Limb (tissue), 2 donors: ENCODE results near the gene CITED4.
A peak's percentile ranks its signal among the peaks of the same experiment; 100 is the strongest.
"Not testable (repeated sequence)": the region's sequence is repeated elsewhere in the genome, so short reads cannot be mapped to it uniquely, and the experiment has no call there.

ENCODE experiments used
- DNase-seq, 2 donors: peaks; one replicate each; pipeline ENCODE4 v3.0.0-alpha.2; 2016; ENCODE audit errors: extremely low spot score in 2 of 2

The CITED4 gene

GRCh38 chr1:40862008-40862863 lies at the start of gene CITED4:
TSS of gene CITED4 (minus strand) at chr1:40862363. CDS start at chr1:40862127, 236 bp downstream.
- peak; percentile 92 to 94 for DNase-seq

GRCh38 chr1:40911105-40911504 lies 48.9 kb upstream of the CITED4 start:
- DNase-seq = no peak

GRCh38 chr1:40909281-40909680 lies 47.1 kb upstream of the CITED4 start:
- DNase-seq = no peak

GRCh38 chr1:40908350-40908749 lies 46.2 kb upstream of the CITED4 start:
- DNase-seq = no peak

GRCh38 chr1:40907899-40908298 lies 45.7 kb upstream of the CITED4 start:
- DNase-seq = no peak

- DNase-seq = no peak
These were observed 44.7 kb upstream of the CITED4 start for GRCh38 chr1:40906781-40907400.

- DNase-seq = no peak
These were observed 42.9 kb upstream of the CITED4 start for GRCh38 chr1:40905061-40905460.

GRCh38 chr1:40903106-40903505 lies 40.9 kb upstream of the CITED4 start:
- DNase-seq = no peak

- DNase-seq = no peak
These were observed 40.0 kb upstream of the CITED4 start for GRCh38 chr1:40901886-40902852.

GRCh38 chr1:40899230-40899870 lies 37.2 kb upstream of the CITED4 start:
- no peak for DNase-seq

GRCh38 chr1:40898431-40898901 lies 36.3 kb upstream of the CITED4 start:
- DNase-seq = no peak

GRCh38 chr1:40897513-40897912 lies 35.4 kb upstream of the CITED4 start:
- DNase-seq = no peak

GRCh38 chr1:40896482-40896881 lies 34.3 kb upstream of the CITED4 start:
- DNase-seq = no peak

- DNase-seq = no peak
These were observed 33.4 kb upstream of the CITED4 start for GRCh38 chr1:40895601-40896000.

GRCh38 chr1:40894858-40895257 lies 32.7 kb upstream of the CITED4 start:
- not testable (repeated sequence) for DNase-seq

- DNase-seq = no peak
These were observed 32.3 kb upstream of the CITED4 start for GRCh38 chr1:40894455-40894854.

- DNase-seq = no peak
These were observed 31.8 kb upstream of the CITED4 start for GRCh38 chr1:40893946-40894345.

- no peak for DNase-seq
These were observed 30.2 kb upstream of the CITED4 start for GRCh38 chr1:40892354-40892753.

GRCh38 chr1:40890771-40891170 lies 28.6 kb upstream of the CITED4 start:
- DNase-seq = no peak

- no peak for DNase-seq
These were observed 25.5 kb upstream of the CITED4 start for GRCh38 chr1:40887652-40888051.

GRCh38 chr1:40887012-40887378 lies 24.8 kb upstream of the CITED4 start:
- DNase-seq = no peak
